HL-60 (cell line): Measurements from ENCODE around the gene MED26.

Experiments
- CTCF ChIP-seq: IDR thresholded peaks from one replicate; pipeline ENCODE4 v1.5.1; 2011; ENCODE audit warnings: low read length, control low read depth, inconsistent platforms; ENCODE audit not compliant: insufficient read depth
- REST ChIP-seq: IDR thresholded peaks from 2 replicates; pipeline ENCODE4 v1.6.1; 2012; ENCODE audit warnings: low read depth; ENCODE audit not compliant: insufficient replicate concordance

- no peak for TF ChIP-seq CTCF
- peak; percentile 32 for TF ChIP-seq REST
Observed at GRCh38 chr19:16627928-16628182, 149 bp downstream of the MED26 start.
